SH-SY5Y (cell line): ENCODE results near the gene SMARCD1.

Source experiments
- GATA2 ChIP-seq: IDR thresholded peaks from 2 replicates; pipeline ENCODE4 v1.6.1; 2011; ENCODE audit warnings: mild to moderate bottlenecking, low read depth, low read length
- GATA3 ChIP-seq: IDR thresholded peaks from 2 replicates; pipeline ENCODE4 v1.6.1; 2011; ENCODE audit warnings: low read depth, mild to moderate bottlenecking, low read length, moderate library complexity

- TF ChIP-seq GATA3 (no peak), GATA2 (peak; percentile 40; the same call in 1 of the 2 replicates)
These were observed 34.6 kb upstream of the SMARCD1 start for GRCh38 chr12:50050410-50051098.
